Liver (tissue), 9 donors: ENCODE results near the gene PALB2. TPM values are rescaled to one million over a fixed set of nuclear protein-coding genes. Genes with fewer than 3 reads are reported as not detected.
"Not testable (repeated sequence)": the region's sequence is repeated elsewhere in the genome, so short reads cannot be mapped to it uniquely, and the experiment has no call there.

ENCODE experiments used
- DNase-seq: peaks from one replicate; pipeline ENCODE4 v3.0.0-alpha.2; 2017; ENCODE audit warnings: low spot score
- H3K27ac ChIP-seq, 2 donors: one replicate each; pipeline ENCODE4 v1.7.0; 2013; ENCODE audit warnings: inconsistent platforms in 2 of 2, low read length in 2 of 2, control low read depth in 1 of 2, low read depth in 1 of 2, mild to moderate bottlenecking in 1 of 2
- H3K27me3 ChIP-seq, 4 donors: one replicate each; pipeline versions ENCODE4 v1.6.1 to v1.7.0; 2013; ENCODE audit warnings: low read length in 3 of 4, inconsistent platforms in 1 of 4, mild to moderate bottlenecking in 1 of 4, moderate library complexity in 1 of 4; ENCODE audit not compliant: control insufficient read depth in 4 of 4, insufficient read depth in 4 of 4
- H3K36me3 ChIP-seq, 4 donors: one replicate each; pipeline versions ENCODE4 v1.6.1 to v1.7.0; 2013; ENCODE audit warnings: low read length in 3 of 4, mild to moderate bottlenecking in 3 of 4, low read depth in 1 of 4, moderate library complexity in 1 of 4; ENCODE audit not compliant: control insufficient read depth in 4 of 4, insufficient read depth in 3 of 4
- H3K4me1 ChIP-seq, 4 donors: one replicate each; pipeline versions ENCODE4 v1.6.1 to v1.7.0; 2013; ENCODE audit warnings: low read length in 3 of 4, mild to moderate bottlenecking in 3 of 4, moderate library complexity in 1 of 4; ENCODE audit not compliant: control insufficient read depth in 4 of 4, insufficient read depth in 4 of 4
- H3K4me3 ChIP-seq, 3 donors: one replicate each; pipeline versions ENCODE4 v1.6.1 to v1.7.0; 2013; ENCODE audit warnings: low read length in 3 of 3, control low read depth in 1 of 3, low read depth in 1 of 3, mild to moderate bottlenecking in 1 of 3
- H3K9ac ChIP-seq, 2 donors: one replicate each; pipeline ENCODE4 v1.7.0; 2013; ENCODE audit warnings: low read length in 2 of 2, mild to moderate bottlenecking in 2 of 2, moderate library complexity in 2 of 2, control low read depth in 1 of 2, low read depth in 1 of 2
- H3K9me3 ChIP-seq, 4 donors: one replicate each; pipeline versions ENCODE4 v1.6.1 to v1.7.0; 2013; ENCODE audit warnings: low read length in 3 of 4; ENCODE audit not compliant: control insufficient read depth in 4 of 4
- CTCF ChIP-seq: fragments of 150-350 bp; IDR thresholded peaks from 2 replicates; pipeline ENCODE4 v1.5.1; 2017; ENCODE audit warnings: improper control_type of control experiment, low read depth, low read length; ENCODE audit not compliant: missing input control
- FOXA2 ChIP-seq: IDR thresholded peaks from 2 replicates; pipeline ENCODE4 v1.6.1; 2016; ENCODE audit warnings: antibody characterized with exemption
- HNF4G ChIP-seq: IDR thresholded peaks from 2 replicates; pipeline ENCODE4 v1.6.1; 2016; ENCODE audit warnings: antibody characterized with exemption
- JUND ChIP-seq, 2 donors: IDR thresholded peaks; 2 replicates each; pipeline ENCODE4 v1.6.1; 2016; ENCODE audit warnings: antibody characterized with exemption in 2 of 2
- RAD21 ChIP-seq, 2 donors: IDR thresholded peaks; 2 replicates each; pipeline ENCODE4 v1.6.1; 2016; ENCODE audit warnings: antibody characterized with exemption in 2 of 2, mild to moderate bottlenecking in 2 of 2
- TAF1 ChIP-seq: conservative IDR thresholded peaks from 2 replicates; pipeline ENCODE4 v1.6.1; 2016; ENCODE audit warnings: antibody characterized with exemption, mild to moderate bottlenecking
- YY1 ChIP-seq: IDR thresholded peaks from 2 replicates; pipeline ENCODE4 v1.6.1; 2016; ENCODE audit warnings: antibody characterized with exemption, mild to moderate bottlenecking
- WGBS: extraction: QIAGEN DNeasy Blood & Tissue Kit; methylation state at CpG from one replicate; pipeline ENCODE4 v1.1.7; 2013; 5-methylcytosine and 5-hydroxymethylcytosine counted together
- polyA plus RNA-seq, 2 donors: library from polyadenylated mRNA; stranded (reverse) in 1 of 2; unstranded in 1 of 2; fragments of 200-250 nt in 1 of 2; fragments of >200 nt in 1 of 2; fragmentation: Nextera tagmentation in 1 of 2; extraction: Ambion mirVana in 1 of 2; gene quantifications; one replicate each; pipeline versions ENCODE4 v1.2.1 to v1.2.3, GENCODE V29; 2013 to 2015
- total RNA-seq, 2 donors: library from RNA; depleted of rRNA; stranded (reverse); fragments of >200 nt; gene quantifications; one replicate each; pipeline ENCODE4 v1.2.3, GENCODE V29; 2014
- TF ChIP-seq, protein P1 (sequence below): IDR thresholded peaks from 2 replicates; pipeline ENCODE4 v1.6.1; 2016; ENCODE audit warnings: antibody characterized with exemption, mild to moderate bottlenecking
- TF ChIP-seq, protein P2 (sequence below): IDR thresholded peaks from 2 replicates; pipeline ENCODE4 v1.6.1; 2016; ENCODE audit warnings: antibody characterized with exemption
- TF ChIP-seq, protein P3 (sequence below): IDR thresholded peaks from 2 replicates; pipeline ENCODE4 v1.6.1; 2016; ENCODE audit warnings: antibody characterized with exemption
- donor health status: healthy.
- donor health status: healthy.
- donor health status: healthy.
- donor health status: healthy.
- donor health status: healthy.

PALB2 gene
- total and polyA plus RNA-seq, 4 donors: 4.1 to 7.6 (median 4.7) TPM

DNA sequence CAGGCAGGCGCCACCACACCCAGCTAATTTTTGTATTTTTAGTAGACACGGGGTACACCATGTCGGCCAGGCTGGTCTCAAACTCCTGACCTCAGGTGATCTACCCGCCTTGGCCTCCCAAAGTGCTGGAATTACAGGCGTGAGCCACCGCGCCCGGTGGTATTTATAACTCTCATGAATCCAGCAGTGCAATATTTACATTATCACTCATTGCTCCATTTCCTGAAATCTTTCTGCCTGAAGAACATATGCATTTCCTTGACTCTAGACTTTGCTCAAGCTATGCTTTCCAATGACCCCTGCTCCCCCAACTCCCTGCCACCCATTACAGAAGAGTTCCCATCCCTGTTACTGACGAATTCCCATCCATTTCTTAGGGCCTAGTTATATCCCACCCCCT lies 25.3 kb downstream of the PALB2 start:
- no peaks in the 10 kb centered on the region for H3K4me1 ChIP-seq
- H3K36me3 ChIP-seq: peaks cover 6 to 36% (median 28%) of the 10 kb centered on the region in 4 donors
- TF ChIP-seq FOXA2 (no peak), RAD21 (IDR thresholded peaks at IDR 0.05) (no peak), CTCF (no peak), JUND (IDR thresholded peaks at IDR 0.05) (no peak), TAF1 (no peak), HNF4G (no peak)
- TF ChIP-seq, protein P1, sequence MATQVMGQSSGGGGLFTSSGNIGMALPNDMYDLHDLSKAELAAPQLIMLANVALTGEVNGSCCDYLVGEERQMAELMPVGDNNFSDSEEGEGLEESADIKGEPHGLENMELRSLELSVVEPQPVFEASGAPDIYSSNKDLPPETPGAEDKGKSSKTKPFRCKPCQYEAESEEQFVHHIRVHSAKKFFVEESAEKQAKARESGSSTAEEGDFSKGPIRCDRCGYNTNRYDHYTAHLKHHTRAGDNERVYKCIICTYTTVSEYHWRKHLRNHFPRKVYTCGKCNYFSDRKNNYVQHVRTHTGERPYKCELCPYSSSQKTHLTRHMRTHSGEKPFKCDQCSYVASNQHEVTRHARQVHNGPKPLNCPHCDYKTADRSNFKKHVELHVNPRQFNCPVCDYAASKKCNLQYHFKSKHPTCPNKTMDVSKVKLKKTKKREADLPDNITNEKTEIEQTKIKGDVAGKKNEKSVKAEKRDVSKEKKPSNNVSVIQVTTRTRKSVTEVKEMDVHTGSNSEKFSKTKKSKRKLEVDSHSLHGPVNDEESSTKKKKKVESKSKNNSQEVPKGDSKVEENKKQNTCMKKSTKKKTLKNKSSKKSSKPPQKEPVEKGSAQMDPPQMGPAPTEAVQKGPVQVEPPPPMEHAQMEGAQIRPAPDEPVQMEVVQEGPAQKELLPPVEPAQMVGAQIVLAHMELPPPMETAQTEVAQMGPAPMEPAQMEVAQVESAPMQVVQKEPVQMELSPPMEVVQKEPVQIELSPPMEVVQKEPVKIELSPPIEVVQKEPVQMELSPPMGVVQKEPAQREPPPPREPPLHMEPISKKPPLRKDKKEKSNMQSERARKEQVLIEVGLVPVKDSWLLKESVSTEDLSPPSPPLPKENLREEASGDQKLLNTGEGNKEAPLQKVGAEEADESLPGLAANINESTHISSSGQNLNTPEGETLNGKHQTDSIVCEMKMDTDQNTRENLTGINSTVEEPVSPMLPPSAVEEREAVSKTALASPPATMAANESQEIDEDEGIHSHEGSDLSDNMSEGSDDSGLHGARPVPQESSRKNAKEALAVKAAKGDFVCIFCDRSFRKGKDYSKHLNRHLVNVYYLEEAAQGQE: no peak
- TF ChIP-seq, protein P2, sequence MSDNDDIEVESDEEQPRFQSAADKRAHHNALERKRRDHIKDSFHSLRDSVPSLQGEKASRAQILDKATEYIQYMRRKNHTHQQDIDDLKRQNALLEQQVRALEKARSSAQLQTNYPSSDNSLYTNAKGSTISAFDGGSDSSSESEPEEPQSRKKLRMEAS: no peak
- TF ChIP-seq, protein P3, sequence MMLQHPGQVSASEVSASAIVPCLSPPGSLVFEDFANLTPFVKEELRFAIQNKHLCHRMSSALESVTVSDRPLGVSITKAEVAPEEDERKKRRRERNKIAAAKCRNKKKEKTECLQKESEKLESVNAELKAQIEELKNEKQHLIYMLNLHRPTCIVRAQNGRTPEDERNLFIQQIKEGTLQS: no peak
- DNase-seq: no peak
- WGBS: 91% methylated on average over 9 of the region's 9 CpGs
- H3K27ac ChIP-seq: no peak overlapping the region
- no peak overlapping the region for H3K9ac ChIP-seq
- H3K27me3 ChIP-seq: no peaks in the 10 kb centered on the region
- H3K4me3 ChIP-seq: no peak overlapping the region
- no peaks in the 10 kb centered on the region for H3K9me3 ChIP-seq

GRCh38 chr16:23611936-23612335 lies 29.2 kb downstream of the PALB2 start:
- WGBS: 97% methylated on average over 3 of the region's 3 CpGs
- peaks cover 6 to 22% (median 11%) of the 10 kb centered on the region in 4 donors for H3K36me3 ChIP-seq

GRCh38 chr16:23610905-23611304 lies 30.2 kb downstream of the PALB2 start:
- not testable (repeated sequence) for H3K4me1 ChIP-seq, H3K4me3 ChIP-seq, DNase-seq, H3K9ac ChIP-seq, H3K9me3 ChIP-seq, H3K27me3 ChIP-seq, H3K27ac ChIP-seq
- 99% methylated on average over 6 of the region's 6 CpGs for WGBS
- peaks cover 6 to 23% (median 15%) of the 10 kb centered on the region in 4 donors for H3K36me3 ChIP-seq

More at GRCh38 chr16:23611936-23612335, 29.2 kb downstream of the PALB2 start:
- Histone ChIP-seq H3K27me3 (no peaks in the 10 kb centered on the region), H3K4me3 (no peak overlapping the region), H3K9me3 (no peaks in the 10 kb centered on the region), H3K4me1 (no peaks in the 10 kb centered on the region), H3K27ac (no peak overlapping the region), H3K9ac (no peak overlapping the region)
- no peak for DNase-seq
- TF ChIP-seq, protein P1: no peak
- TF ChIP-seq YY1: no peak
- TF ChIP-seq, protein P2: no peak
